Keratinocyte (primary cell): ENCODE measurements around the gene FOXA2. TPM values are rescaled to one million over a fixed set of nuclear protein-coding genes. Genes with fewer than 3 reads are reported as not detected.

ENCODE experiments used
- DNase-seq: peaks from one replicate; pipeline ENCODE4 v3.0.0-alpha.2; 2011; ENCODE audit warnings: low read depth, missing footprints, low spot score
- FAIRE-seq: peaks from 2 replicates; lab custom pipeline; 2011; peaks lifted over from hg19 to GRCh38; lab: Jason Lieb, UNC
- H2AFZ ChIP-seq: 2 replicates; pipeline ENCODE4 v1.6.0; 2012; ENCODE audit warnings: low read length, control low read depth, inconsistent platforms; ENCODE audit not compliant: control insufficient read depth
- H3K27ac ChIP-seq: 2 replicates; pipeline ENCODE4 v1.5.1; 2011; ENCODE audit warnings: low read length; ENCODE audit not compliant: control insufficient read depth, insufficient read depth
- H3K27me3 ChIP-seq: 3 replicates; pipeline ENCODE4 v1.6.0; 2011; ENCODE audit warnings: low read length; ENCODE audit not compliant: control insufficient read depth, insufficient read depth; ENCODE audit errors: extremely low read depth
- H3K36me3 ChIP-seq, 2 experiments: 2 replicates in 1 of 2; 3 replicates in 1 of 2; pipeline ENCODE4 v1.5.1; 2011; ENCODE audit warnings: low read length in 2 of 2, mild to moderate bottlenecking in 1 of 2; ENCODE audit not compliant: control insufficient read depth in 2 of 2, insufficient read depth in 2 of 2; ENCODE audit errors: extremely low read depth in 1 of 2
- H3K4me1 ChIP-seq: 3 replicates; pipeline ENCODE4 v1.5.1; 2011; ENCODE audit warnings: low read length; ENCODE audit not compliant: control insufficient read depth, insufficient read depth; ENCODE audit errors: extremely low read depth
- H3K4me2 ChIP-seq: 3 replicates; pipeline ENCODE4 v1.6.0; 2011; ENCODE audit warnings: low read depth, low read length; ENCODE audit not compliant: control insufficient read depth, insufficient read depth; ENCODE audit errors: extremely low read depth
- H3K4me3 ChIP-seq, 3 experiments: fragments of 200-600 bp in 1 of 3; sonication (generic) in 1 of 3; 2 replicates in 2 of 3; 3 replicates in 1 of 3; pipeline ENCODE4 v1.5.1; 2011 to 2016; ENCODE audit warnings: low read length in 3 of 3, mild to moderate bottlenecking in 3 of 3, control low read depth in 2 of 3, inconsistent platforms in 1 of 3, low read depth in 1 of 3, mixed read lengths in 1 of 3, mixed run types in 1 of 3, moderate library complexity in 1 of 3; ENCODE audit not compliant: control insufficient read depth in 2 of 3, insufficient read depth in 2 of 3; ENCODE audit errors: extremely low read depth in 1 of 3
- H3K79me2 ChIP-seq: 2 replicates; pipeline ENCODE4 v1.6.0; 2012; ENCODE audit warnings: low read length; ENCODE audit not compliant: control insufficient read depth, insufficient read depth
- H3K9ac ChIP-seq: 3 replicates; pipeline ENCODE4 v1.6.0; 2011; ENCODE audit warnings: low read length; ENCODE audit not compliant: control insufficient read depth, insufficient read depth; ENCODE audit errors: extremely low read depth
- H3K9me1 ChIP-seq: 3 replicates; pipeline ENCODE4 v1.6.0; 2011; ENCODE audit warnings: low read length; ENCODE audit not compliant: control insufficient read depth, insufficient read depth; ENCODE audit errors: extremely low read depth
- H3K9me3 ChIP-seq: 2 replicates; pipeline ENCODE4 v1.5.1; 2012; ENCODE audit warnings: low read depth, low read length; ENCODE audit not compliant: control insufficient read depth
- H4K20me1 ChIP-seq: 3 replicates; pipeline ENCODE4 v1.6.0; 2011; ENCODE audit warnings: low read length; ENCODE audit not compliant: control insufficient read depth, insufficient read depth; ENCODE audit errors: extremely low read depth
- CTCF ChIP-seq, 3 experiments: IDR thresholded peaks in 1 of 3; conservative IDR thresholded peaks in 1 of 3; optimal IDR thresholded peaks in 1 of 3; 2 replicates in 2 of 3; 3 replicates in 1 of 3; pipeline versions ENCODE3 to v1.5.1; 2011; ENCODE audit warnings: low read length in 3 of 3, mild to moderate bottlenecking in 3 of 3, moderate library complexity in 2 of 3, control low read depth in 1 of 3, inconsistent platforms in 1 of 3; ENCODE audit not compliant: insufficient read depth in 2 of 3; ENCODE audit errors: extremely low read depth in 1 of 3
- EZH2 ChIP-seq: IDR thresholded peaks from one replicate; pipeline ENCODE4 v1.6.1; 2012; ENCODE audit warnings: inconsistent platforms, mild to moderate bottlenecking, low read length, moderate library complexity
- dilution Hi-C: fragments of 300-500 bp; cut with MboI; formaldehyde crosslinking; loops from one replicate; pipeline ENCODE4 v1.7.0; 2020; ENCODE audit warnings: low sequenced_read_pairs; ENCODE audit not compliant: extremely low pct_ligation_motif_present
- polyA plus RNA-seq, 5 experiments: library from polyadenylated mRNA; depleted of rRNA in 3 of 5; stranded (reverse) in 3 of 5; stranded (forward) in 1 of 5; unstranded in 1 of 5; fragments of >200 nt; gene quantifications; 1 replicate in 1 of 5; 2 replicates in 3 of 5; 3 replicates in 1 of 5; pipeline versions ENCODE4 v1.2.1 to v1.2.3, GENCODE V29; 2011 to 2012; ENCODE audit warnings: missing spikeins in 2 of 5, low read depth in 1 of 5, low replicate concordance in 1 of 5

The FOXA2 gene
- polyA plus RNA-seq, 1 donor (not counting 4 experiments of a cell fraction or from before 2014, with no cell fraction given), result 0.16 TPM

GRCh38 chr20:22629927-22630326, 45.6 kb upstream of the FOXA2 start:
- dilution Hi-C loops, result no loop called here
- no peak overlapping the region for H3K4me2 ChIP-seq
- no peak for TF ChIP-seq EZH2
- TF ChIP-seq CTCF (optimal IDR thresholded peaks at IDR 0.05 in 1 of 3, IDR thresholded peaks at IDR 0.05 in 1 of 3, conservative IDR thresholded peaks at IDR 0.05 in 1 of 3; ENCODE audit: extremely low read depth in 1 of 3, insufficient read depth in 2 of 3, low read length in 3 of 3), result no peak
- H3K9ac ChIP-seq, result no peak overlapping the region
- no peak overlapping the region for H3K27ac ChIP-seq
- H3K9me1 ChIP-seq, result no peaks in the 10 kb centered on the region
- no peaks in the 10 kb centered on the region for H4K20me1 ChIP-seq
- H3K9me3 ChIP-seq, result no peaks in the 10 kb centered on the region
- H3K4me3 ChIP-seq, result no peak overlapping the region
- H3K27me3 ChIP-seq, result no peaks in the 10 kb centered on the region
- no peak overlapping the region for H2AFZ ChIP-seq
- no peaks in the 10 kb centered on the region for H3K36me3 ChIP-seq
- no peaks in the 10 kb centered on the region for H3K4me1 ChIP-seq
- no peaks in the 10 kb centered on the region for H3K79me2 ChIP-seq
- DNase-seq (no peak), FAIRE-seq (no peak)

GRCh38 chr20:22629447-22629846, 45.1 kb upstream of the FOXA2 start:
- dilution Hi-C loops, result no loop called here
- Histone ChIP-seq H2AFZ (no peak overlapping the region), H3K9me3 (no peaks in the 10 kb centered on the region), H3K27me3 (no peaks in the 10 kb centered on the region), H3K4me3 (no peak overlapping the region), H3K9me1 (no peaks in the 10 kb centered on the region), H3K9ac (no peak overlapping the region), H3K79me2 (no peaks in the 10 kb centered on the region), H4K20me1 (no peaks in the 10 kb centered on the region), H3K4me2 (no peak overlapping the region), H3K27ac (no peak overlapping the region), H3K4me1 (no peaks in the 10 kb centered on the region), H3K36me3 (no peaks in the 10 kb centered on the region)
- no peak for DNase-seq
- no peak for FAIRE-seq
- TF ChIP-seq CTCF (optimal IDR thresholded peaks at IDR 0.05 in 1 of 3, IDR thresholded peaks at IDR 0.05 in 1 of 3, conservative IDR thresholded peaks at IDR 0.05 in 1 of 3; ENCODE audit: extremely low read depth in 1 of 3, insufficient read depth in 2 of 3, low read length in 3 of 3) (no peak), EZH2 (no peak)
